ENCODE results near the gene ARHGAP24. TPM values are rescaled to one million over a fixed set of nuclear protein-coding genes. Genes with fewer than 3 reads are reported as not detected.

The ARHGAP24 gene
- total and polyA plus RNA-seq, 4 donors: 1.8 to 15.2 (median 3.3) TPM

GRCh38 chr4:85870298-85871083 lies 395.5 kb downstream of the ARHGAP24 start:
- Histone ChIP-seq H3K27me3 (ENCODE audit: control insufficient read depth in 4 of 4, insufficient read depth in 4 of 4, low read length in 3 of 4) (no peaks in the 10 kb centered on the region), H3K9ac (ENCODE audit: low read depth in 1 of 2, low read length in 2 of 2) (no peak overlapping the region), H3K27ac (ENCODE audit: low read depth in 1 of 2, low read length in 2 of 2) (no peak overlapping the region), H3K4me1 (ENCODE audit: control insufficient read depth in 4 of 4, insufficient read depth in 4 of 4, low read length in 3 of 4) (no peaks in the 10 kb centered on the region), H3K4me3 (ENCODE audit: low read depth in 1 of 3, low read length in 3 of 3) (no peak overlapping the region), H3K9me3 (ENCODE audit: control insufficient read depth in 4 of 4, low read length in 3 of 4) (no peaks in the 10 kb centered on the region), H3K36me3 (ENCODE audit: control insufficient read depth in 4 of 4, insufficient read depth in 3 of 4, low read depth in 1 of 4, low read length in 3 of 4) (no peaks in the 10 kb centered on the region)
- WGBS: 88% methylated on average over 2 of the region's 2 CpGs
- TF ChIP-seq GABPA (IDR thresholded peaks at IDR 0.05 in 1 of 2, conservative IDR thresholded peaks at IDR 0.05 in 1 of 2): no peak
- TF ChIP-seq, protein P1, sequence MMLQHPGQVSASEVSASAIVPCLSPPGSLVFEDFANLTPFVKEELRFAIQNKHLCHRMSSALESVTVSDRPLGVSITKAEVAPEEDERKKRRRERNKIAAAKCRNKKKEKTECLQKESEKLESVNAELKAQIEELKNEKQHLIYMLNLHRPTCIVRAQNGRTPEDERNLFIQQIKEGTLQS (IDR thresholded peaks at IDR 0.05): no peak
- TF ChIP-seq FOXA1 (IDR thresholded peaks at IDR 0.05): no peak
- TF ChIP-seq, protein P2, sequence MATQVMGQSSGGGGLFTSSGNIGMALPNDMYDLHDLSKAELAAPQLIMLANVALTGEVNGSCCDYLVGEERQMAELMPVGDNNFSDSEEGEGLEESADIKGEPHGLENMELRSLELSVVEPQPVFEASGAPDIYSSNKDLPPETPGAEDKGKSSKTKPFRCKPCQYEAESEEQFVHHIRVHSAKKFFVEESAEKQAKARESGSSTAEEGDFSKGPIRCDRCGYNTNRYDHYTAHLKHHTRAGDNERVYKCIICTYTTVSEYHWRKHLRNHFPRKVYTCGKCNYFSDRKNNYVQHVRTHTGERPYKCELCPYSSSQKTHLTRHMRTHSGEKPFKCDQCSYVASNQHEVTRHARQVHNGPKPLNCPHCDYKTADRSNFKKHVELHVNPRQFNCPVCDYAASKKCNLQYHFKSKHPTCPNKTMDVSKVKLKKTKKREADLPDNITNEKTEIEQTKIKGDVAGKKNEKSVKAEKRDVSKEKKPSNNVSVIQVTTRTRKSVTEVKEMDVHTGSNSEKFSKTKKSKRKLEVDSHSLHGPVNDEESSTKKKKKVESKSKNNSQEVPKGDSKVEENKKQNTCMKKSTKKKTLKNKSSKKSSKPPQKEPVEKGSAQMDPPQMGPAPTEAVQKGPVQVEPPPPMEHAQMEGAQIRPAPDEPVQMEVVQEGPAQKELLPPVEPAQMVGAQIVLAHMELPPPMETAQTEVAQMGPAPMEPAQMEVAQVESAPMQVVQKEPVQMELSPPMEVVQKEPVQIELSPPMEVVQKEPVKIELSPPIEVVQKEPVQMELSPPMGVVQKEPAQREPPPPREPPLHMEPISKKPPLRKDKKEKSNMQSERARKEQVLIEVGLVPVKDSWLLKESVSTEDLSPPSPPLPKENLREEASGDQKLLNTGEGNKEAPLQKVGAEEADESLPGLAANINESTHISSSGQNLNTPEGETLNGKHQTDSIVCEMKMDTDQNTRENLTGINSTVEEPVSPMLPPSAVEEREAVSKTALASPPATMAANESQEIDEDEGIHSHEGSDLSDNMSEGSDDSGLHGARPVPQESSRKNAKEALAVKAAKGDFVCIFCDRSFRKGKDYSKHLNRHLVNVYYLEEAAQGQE (IDR thresholded peaks at IDR 0.05): no peak
- TF ChIP-seq SP1 (IDR thresholded peaks at IDR 0.05): no peak
- TF ChIP-seq HNF4A (conservative IDR thresholded peaks at IDR 0.05): no peak
- TF ChIP-seq FOXA2 (IDR thresholded peaks at IDR 0.05): no peak
- no peak for TF ChIP-seq YY1 (IDR thresholded peaks at IDR 0.05)
- TF ChIP-seq NR2F2 (IDR thresholded peaks at IDR 0.05): no peak
- no peak for TF ChIP-seq ZBTB33 (IDR thresholded peaks at IDR 0.05)
- no peak for TF ChIP-seq TAF1 (conservative IDR thresholded peaks at IDR 0.05)
- no peak for TF ChIP-seq JUND (IDR thresholded peaks at IDR 0.05)
- TF ChIP-seq HNF4G (IDR thresholded peaks at IDR 0.05): no peak
- TF ChIP-seq MAX (IDR thresholded peaks at IDR 0.05): no peak
- TF ChIP-seq, protein P3, sequence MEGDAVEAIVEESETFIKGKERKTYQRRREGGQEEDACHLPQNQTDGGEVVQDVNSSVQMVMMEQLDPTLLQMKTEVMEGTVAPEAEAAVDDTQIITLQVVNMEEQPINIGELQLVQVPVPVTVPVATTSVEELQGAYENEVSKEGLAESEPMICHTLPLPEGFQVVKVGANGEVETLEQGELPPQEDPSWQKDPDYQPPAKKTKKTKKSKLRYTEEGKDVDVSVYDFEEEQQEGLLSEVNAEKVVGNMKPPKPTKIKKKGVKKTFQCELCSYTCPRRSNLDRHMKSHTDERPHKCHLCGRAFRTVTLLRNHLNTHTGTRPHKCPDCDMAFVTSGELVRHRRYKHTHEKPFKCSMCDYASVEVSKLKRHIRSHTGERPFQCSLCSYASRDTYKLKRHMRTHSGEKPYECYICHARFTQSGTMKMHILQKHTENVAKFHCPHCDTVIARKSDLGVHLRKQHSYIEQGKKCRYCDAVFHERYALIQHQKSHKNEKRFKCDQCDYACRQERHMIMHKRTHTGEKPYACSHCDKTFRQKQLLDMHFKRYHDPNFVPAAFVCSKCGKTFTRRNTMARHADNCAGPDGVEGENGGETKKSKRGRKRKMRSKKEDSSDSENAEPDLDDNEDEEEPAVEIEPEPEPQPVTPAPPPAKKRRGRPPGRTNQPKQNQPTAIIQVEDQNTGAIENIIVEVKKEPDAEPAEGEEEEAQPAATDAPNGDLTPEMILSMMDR (IDR thresholded peaks at IDR 0.05; ENCODE audit: low read depth, low read length, missing input control): no peak
- TF ChIP-seq EGR1 (IDR thresholded peaks at IDR 0.05; ENCODE audit: low read depth in 2 of 2): no peak
- no peak for TF ChIP-seq RAD21 (IDR thresholded peaks at IDR 0.05)
- no peak for DNase-seq (ENCODE audit: low spot score)

Data from liver (tissue), 9 donors.